CD4-positive, alpha-beta T cell treated with Interleukin-10 for 1 hour (primary cell): ENCODE data around the gene RGL3.
"Not testable (repeated sequence)": the region's sequence is repeated elsewhere in the genome, so short reads cannot be mapped to it uniquely, and the experiment has no call there.

Experiments
- DNase-seq: peaks from one replicate; pipeline ENCODE4 v3.0.0-alpha.2; 2020

Gene RGL3, protein sequence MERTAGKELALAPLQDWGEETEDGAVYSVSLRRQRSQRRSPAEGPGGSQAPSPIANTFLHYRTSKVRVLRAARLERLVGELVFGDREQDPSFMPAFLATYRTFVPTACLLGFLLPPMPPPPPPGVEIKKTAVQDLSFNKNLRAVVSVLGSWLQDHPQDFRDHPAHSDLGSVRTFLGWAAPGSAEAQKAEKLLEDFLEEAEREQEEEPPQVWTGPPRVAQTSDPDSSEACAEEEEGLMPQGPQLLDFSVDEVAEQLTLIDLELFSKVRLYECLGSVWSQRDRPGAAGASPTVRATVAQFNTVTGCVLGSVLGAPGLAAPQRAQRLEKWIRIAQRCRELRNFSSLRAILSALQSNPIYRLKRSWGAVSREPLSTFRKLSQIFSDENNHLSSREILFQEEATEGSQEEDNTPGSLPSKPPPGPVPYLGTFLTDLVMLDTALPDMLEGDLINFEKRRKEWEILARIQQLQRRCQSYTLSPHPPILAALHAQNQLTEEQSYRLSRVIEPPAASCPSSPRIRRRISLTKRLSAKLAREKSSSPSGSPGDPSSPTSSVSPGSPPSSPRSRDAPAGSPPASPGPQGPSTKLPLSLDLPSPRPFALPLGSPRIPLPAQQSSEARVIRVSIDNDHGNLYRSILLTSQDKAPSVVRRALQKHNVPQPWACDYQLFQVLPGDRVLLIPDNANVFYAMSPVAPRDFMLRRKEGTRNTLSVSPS

DNA sequence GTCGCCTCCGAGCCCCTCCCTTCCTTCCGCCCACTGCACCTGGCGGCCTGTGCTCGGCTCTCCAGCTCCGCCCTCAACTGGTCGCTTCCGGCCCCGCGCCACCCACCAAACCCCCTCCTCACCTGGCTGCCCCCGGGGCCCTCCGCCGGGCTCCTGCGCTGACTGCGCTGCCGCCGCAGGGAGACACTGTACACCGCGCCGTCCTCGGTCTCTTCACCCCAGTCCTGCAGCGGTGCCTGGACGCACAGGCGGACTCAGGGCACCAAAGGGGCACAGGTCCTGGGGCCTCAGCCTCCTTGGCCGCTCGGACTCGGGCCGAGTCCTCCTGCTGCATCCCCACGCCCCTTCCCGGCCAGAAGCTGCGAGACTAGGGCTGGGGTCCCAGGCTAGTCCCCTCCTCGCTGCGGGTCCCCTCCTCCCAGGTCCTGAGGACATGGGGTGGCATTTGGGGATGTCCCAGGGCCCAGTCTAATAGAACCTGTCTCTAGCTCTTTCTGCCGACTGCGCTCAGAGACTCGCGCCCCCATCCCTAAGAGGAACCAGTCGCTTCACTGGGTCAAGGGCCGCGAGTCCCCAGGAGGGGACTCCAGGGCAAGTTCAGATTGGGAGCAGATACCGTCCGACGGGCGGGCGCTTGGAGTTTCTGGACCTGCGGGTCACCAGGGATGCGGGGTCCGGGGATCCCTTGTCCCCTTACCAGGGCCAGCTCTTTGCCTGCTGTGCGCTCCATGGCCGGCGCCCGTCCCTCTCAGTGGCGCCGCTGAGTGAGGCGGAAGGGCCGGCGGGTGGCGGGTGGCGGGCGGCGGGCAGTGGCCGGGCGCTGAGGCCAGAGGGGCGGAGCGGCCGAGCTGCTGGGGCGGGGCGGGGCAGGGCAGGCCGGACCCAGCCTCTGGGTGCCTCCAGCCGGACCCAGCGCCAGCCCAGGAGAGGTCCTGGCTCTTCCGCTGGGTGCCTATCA is at the start of gene RGL3:
TSS of gene RGL3 (minus strand) at position 766 of the 958 bp plus-strand sequence. CDS start at position 730, 36 bp downstream.
- no peak for DNase-seq

DNA sequence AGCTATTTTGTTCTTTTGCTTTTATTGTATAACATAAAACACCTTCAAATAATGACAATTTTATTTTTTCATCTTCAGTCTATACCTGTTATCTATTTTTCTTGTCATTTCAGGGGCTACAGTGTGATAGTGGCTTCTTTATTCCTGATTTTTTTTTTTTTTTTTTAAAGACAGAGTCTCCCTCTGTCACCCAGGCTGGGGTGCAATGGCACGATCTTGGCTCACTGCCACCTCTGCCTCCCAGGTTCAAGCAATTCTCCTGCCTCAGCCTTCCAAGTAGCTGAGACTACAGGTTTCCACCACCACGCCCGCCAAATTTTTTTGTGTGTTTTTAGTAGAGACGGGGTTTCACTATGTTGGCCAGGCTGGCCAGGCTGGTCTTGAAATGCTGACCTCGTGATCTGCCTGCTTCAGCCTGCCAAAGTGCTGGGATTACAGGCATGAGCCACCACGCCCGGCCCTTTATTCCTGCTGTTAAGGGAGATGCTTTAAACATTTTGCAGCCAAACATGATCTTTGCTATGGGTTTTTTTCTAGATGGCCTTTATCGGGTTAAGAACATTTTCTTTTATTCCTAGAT is 49.2 kb upstream of the RGL3 start:
- not testable (repeated sequence) for DNase-seq

DNA sequence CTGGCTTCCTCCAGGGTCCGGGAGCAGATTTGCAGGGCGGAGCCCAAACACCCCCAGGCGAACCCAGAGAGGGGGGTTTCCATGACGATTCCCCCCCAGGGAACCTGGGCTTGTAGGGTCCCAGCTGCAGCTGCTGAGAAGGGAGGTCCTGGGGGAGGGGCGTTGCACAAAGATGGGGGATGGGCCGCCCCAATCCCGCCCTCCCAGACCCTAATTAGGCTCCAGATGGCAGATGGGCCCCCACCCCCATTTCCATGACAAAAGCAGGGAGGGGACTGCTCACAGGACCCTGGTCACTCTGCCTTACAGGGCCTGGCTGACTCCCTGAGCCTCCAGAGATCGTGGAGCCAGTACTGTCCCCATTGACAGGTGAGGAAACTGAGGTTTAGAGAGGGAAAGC is 46.5 kb upstream of the RGL3 start:
- DNase-seq = no peak

DNA sequence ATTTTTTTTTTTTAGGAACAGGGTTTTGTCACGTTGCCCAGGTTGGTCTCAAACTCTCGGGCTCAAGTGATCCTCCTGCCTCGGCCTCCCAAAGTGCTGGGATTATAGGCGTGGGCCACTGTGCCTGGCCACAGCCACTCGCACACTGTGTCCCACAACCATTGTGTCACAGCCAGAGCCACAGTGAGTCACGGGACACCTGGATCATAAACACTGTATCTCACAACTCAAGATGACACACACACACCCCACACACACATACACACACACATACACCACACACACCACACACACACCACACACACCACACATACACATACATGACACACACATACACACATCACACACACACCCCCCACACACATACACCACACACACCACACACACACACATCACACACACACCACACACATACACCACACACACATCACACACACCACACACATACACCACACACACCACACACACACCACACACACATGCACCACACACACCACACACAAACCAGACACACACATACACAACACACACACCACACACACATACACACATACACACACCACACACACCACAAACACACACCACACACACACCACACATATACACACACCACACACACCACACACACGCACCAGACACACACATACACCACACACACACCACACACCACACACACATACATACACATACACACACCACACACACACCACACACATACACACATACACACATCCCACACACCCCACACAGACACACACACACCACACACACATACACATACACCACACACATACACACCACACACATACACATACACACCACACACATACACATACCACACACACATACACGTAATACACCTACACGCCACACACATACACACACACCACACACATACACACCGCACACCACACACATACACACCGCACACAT is 45.5 kb upstream of the RGL3 start:
- no peak for DNase-seq

DNA sequence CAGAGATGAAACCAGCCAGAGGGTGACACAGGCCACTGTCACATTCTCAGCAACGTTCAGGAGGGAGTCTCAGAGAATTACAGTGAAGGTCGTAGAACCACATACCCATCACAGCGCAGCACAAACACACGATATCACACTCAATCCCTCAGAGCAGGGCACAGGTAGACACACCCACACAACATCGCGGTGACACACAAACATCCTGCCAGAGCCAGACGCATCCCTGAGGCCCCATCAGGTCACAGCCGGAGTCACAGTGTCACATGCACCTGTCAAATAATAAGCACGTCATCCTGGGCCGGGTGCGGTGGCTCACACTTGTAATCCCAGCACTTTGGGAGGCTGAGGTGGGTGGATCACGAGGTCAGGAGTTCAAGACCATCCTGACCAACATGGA is 44.3 kb upstream of the RGL3 start:
- DNase-seq = no peak

DNA sequence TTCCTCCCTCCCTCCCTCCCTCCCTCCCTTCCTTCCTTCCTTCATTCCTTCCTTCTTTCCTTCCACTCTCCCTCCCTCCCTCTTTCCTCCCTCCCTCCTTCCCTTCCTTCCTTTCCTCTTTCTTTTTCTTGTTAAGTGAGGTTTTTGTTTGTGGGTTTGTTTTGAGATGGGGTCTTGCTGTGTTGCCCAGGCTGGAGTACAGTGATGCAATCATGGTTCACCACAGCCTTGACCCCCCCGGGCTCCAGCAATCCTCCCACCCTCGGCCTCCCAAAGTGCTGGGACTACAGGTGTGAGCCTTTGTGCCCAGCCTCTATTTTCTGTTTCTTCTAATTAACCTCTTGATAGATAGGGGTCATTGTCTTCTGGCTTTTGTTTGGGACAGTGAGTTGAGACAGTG is 42.3 kb upstream of the RGL3 start:
- no peak for DNase-seq

DNA sequence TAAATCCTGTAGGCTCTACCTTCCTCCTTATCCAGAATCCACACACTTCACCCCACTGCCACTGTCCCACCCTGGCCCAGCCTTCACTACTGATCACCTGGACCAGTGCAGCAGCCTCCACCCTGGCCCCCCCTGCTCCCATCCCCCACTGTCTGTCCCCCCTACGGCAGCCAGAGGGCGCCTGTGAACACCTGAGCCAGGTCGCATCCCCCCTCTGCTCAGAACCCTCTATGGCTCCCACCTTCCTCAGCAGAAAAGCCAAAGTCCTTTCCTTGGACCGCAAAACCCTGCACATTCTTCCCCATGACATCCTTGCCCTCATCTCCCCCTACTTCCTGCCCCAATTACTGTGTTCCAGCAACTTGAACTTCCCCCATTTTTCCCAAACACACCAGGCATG is 41.1 kb upstream of the RGL3 start:
- no peak for DNase-seq

DNA sequence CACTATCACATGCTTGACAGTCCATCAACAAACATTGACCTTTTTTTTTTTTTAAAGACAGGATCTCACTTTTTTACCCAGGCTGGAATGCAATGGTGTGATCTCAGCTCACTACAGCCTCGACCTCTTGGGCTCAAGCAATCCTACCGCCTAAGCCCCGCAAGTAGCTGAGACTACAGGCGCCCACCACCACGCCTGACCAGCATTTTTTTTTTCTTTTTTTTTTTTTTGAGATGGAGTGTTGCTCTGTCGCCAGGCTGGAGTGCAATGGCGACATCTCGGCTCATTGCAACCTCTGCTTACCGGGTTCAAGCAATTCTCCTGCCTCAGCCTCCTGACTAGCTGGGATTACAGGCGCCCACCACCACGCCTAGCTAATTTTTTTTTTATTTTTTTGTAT is 39.8 kb upstream of the RGL3 start:
- DNase-seq = not testable (repeated sequence)

DNA sequence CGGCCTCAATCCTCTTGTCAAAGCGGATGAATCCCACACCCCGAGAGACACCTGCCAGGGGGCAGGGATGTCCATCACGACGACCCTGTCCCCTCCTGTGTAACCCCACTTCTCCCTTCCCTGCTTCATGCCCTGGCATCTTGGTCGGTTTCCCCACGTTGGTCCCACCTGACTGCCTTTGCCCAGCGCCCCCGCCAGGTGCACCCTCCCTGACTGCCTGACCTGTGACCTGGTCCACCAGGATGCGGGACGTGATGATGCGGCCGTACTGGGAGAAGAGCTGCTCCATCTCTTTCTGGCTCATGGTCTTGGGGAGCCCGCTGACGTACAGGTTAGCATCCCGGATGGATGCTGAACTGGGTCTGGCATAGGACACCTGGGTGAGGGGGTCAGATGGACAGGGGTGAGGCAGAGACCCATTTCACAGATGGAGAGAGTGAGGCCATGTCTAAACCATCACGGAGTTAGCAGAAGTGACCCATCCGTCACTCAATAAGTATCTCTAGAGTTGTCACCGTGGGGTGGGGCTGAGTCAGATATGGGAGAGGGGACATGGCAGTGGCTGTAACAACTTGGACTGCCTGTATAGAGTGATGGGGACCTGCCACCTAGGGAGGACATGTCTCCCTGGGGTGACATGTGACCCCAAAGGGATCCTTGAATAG is 39.3 kb upstream of the RGL3 start:
- no peak for DNase-seq

DNA sequence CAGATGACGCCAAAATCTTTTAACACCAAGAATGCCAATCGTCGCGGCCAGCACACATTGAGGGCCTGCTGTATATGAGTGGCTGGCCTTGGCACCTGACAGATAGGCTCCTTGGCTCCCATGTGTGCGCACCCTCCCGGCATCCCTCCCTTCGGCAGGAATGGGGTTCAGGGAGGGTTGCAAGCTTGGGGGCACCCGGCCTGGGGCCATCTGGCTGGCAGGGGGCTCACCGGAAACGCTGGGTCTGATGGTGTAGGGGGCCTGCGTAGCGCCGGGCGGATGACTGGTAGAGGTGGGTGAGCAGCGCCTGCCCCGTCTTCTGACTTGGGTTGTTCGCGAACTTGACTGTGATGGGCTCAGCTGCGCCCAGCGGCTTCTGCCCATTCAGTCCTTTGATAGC is 38.7 kb upstream of the RGL3 start:
- no peak for DNase-seq

DNA sequence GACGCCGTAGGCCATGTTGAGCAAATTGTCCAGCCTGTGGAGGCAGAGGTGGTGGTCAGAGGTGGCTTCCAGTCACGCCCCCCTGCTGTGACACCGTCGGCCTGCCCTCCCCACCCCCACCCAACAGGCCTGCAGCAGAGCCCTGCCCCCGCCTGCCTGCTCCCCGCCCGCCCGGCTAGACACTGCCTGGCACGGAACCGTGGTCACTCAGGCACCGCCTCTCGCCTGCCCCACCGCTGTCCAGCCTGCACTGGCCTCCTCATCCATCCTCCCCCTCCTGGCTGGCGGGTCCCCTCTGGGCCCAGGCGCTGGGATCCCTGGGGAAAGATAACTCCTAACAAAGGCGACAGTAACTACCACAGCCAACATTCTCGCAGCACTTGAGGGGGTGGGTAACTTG is 38.0 kb upstream of the RGL3 start:
- no peak for DNase-seq

DNA sequence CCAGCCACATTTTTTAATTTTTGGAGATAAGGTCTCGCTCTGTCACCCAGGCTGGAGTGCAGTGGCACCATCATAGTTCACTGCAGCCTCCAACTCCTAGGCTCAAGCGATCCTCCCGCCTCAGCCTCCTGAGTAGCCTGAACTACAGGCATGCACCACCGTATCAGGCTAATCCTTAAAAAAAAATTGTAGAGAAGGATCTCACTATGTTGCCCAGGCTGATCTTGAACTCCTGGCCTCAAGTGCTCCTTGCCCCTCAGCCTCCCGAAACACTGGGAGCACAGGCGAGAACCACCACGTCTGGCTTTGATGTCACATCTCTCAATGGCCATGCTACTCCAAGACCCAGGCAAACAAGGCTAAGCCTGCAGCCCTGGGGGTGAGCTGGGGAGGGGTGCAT is 37.5 kb upstream of the RGL3 start:
- no peak for DNase-seq

DNA sequence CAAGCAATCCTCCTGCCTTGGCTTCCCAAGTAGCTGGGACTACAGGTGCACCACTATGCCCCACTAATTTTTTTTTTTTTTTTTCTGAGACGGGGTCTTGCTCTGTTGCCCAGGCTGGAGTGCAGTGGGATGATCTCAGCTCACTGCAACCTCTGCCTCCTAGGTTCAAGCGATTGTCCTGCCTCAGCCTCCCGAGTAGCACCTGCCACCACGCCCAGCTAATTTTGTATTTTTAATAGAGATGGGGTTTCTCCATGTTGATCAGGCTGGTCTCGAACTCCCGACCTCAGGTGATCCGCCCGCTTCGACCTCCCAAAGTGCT is 36.1 kb upstream of the RGL3 start:
- DNase-seq = not testable (repeated sequence)

DNA sequence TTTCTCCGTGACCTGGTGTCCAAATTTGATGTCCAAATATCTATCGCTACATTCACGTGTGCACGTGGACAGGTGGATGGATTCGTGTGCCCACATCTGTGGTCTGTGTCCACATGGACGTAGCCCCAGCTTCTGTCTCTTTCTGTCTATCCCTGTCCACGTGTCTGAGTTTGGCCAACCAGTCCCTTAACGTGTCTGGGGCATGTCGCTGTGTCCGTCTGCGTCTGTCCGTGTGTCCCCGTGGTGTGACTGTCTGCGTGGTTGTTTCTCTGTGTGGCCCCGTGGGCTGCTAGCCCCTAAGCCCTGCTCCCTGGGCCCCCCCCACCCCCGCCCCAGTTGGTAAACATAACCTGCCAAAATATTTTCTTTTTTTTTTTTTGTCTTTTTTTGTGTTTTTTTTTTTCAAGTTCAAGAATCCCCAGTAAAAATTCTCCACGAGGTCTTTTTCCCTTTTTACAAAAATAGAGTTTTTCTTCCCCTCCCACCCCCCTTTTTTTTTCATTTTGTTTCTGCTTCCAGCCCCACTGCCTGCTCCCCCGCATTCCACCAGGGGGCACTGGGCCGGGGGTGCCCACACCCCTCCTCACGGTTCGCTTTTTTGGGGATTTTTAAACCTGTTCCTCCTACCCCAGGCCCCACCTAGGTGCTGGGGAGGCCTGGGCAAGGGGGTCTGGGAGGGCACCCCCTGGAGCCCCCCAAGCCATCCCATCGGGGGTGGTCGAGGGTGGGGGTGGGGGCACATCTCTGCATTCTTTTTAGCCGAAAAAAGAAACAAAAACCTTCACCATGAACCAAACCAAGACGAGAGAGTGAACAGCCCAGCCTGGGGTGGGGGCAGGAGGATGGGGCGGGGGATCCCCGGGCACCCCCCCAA is 34.6 kb upstream of the RGL3 start:
- DNase-seq = no peak

DNA sequence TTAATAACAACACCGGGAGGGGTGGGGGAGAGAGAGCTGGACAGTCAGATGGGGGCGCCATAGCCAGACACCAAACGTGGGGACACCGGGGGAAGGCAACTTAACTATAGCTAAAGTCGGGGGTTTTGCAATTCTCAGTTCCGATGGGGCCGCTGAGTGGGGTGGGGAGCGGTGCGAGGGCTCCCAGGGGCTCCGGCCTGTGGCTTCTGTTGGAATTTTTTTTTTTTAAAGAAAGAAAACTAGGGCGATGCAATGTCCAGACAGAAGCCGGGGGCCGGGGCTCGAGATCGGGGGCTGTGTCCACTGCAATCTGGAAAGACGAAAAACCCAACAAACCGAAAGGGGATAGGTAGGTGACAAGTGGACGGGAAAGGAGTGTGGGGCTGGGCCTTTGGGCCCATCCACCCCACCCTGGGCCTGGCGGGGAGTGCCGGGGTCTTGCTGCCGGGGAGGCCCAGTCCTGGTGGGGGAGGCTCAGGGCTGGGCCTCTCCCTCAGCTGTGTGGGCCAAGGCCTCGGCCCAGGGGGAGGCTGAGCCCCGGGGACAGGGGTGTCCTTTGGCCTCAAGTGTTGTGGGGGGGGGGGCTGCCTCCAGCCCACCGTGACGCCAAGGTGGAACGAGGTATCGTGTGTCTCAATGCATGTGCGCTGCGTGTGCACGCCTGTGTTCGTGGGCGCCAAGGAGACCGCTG is 33.7 kb upstream of the RGL3 start:
- no peak for DNase-seq

DNA sequence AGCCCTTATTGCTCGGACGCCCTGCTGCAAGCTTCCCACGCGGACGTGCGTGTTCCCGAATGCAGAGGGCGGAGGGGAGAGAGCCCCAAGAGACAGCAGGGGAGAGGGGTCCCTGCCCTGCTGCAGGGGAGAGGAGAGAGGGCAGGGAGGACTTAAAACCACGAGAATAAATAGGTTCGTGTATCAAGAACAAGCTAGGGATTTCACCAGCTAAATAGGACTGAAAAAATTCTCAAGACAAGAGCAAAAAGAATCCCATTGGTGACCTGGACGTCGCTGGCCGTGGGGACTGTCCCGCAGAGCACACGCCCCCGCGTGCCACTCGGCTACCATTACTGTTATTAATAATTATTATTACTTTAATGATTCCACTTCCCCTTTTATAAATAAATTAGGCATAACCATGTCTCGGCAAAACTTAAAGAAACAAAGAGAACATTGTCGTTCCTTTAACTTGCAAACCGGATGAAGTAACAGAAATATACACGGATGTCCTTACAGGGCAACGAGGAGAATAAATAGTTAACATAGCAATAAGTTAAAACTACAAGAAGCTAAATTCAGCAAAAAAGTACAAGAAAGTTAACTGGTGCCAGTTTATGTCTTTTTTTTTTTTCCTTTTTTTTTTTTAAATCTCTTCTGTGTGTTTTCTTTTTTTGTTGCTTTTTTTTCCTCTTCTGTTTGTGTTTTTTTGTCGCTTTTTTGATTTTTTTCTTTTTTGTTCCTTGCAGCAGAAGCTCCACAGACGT is 32.9 kb upstream of the RGL3 start:
- DNase-seq = no peak

DNA sequence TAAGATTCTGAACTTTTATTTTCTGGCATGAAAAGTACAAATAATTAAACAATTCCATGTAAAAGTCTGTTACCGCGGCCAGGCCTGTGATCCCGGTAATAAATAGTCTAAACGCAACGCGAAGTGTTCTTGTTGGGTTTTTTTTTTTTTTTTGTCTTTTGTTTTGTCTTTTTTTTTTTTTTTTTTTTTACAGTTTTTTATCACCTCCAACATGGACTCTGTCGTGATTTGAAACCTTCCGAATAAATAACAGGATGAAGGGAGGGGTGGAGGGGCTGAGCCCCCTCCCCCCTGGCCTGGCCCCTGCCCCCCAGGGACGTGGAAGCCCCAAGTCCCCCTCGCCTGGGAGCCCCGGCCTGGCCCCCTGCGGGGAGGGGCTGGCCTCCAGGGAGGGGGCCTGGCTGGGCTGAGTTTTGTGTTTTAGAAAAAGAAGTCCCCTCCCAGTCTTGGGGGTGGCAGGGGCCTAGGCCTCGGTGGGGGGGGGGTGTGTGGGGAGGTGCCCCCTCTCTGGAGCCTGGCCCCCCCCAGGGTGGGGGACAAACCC is 32.3 kb upstream of the RGL3 start:
- no peak for DNase-seq

DNA sequence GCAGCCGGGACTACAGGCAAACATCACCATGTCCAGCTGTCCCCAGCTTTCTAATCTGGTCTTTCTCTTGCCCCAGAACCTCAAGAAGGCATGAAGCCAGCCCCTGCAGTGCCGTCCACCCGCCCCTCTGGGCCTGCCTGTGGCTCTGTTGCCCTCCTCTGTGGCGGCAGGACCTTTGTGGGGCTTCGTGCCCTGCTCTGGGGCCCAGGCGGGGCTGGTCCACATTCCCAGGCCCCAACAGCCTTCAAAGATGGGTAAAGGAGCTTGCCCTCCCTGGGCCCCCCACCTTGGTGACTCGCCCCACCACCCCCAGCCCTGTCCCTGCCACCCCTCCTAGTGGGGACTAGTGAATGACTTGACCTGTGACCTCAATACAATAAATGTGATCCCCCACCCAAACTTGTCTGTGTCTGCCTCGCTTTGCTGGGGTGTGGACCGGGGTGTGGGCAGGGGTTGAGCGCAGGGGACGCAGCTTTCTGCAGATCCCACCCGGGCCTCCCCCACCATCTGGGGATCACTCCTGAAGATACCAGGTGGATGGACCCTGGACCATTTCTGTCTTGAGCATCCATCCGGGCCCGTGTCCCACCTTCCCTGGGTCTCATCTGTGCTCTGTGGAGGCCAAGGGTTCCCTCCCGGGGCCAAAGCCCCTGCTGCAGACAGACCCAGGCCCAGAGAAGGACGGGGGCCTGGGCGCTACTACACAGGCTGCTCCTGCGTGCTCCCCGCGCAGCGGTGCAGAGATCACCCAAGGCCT is 31.6 kb upstream of the RGL3 start:
- no peak for DNase-seq
